ENCODE data around the gene SDCBP2.

GRCh38 chr20:1293641-1294379 is 35.1 kb downstream of the SDCBP2 start:
- TF ChIP-seq NPAS2 (CRISPR knock-in tag; IDR thresholded peaks at IDR 0.05; ENCODE audit: borderline replicate concordance) = no peak
- TF ChIP-seq POLR2A (IDR thresholded peaks at IDR 0.05; ENCODE audit: low read length) = no peak
- TF ChIP-seq EP300 (IDR thresholded peaks at IDR 0.05) = no peak
- TF ChIP-seq MYC (IDR thresholded peaks at IDR 0.05; ENCODE audit: borderline replicate concordance, low read length) = no peak
- TF ChIP-seq RFX5 (IDR thresholded peaks at IDR 0.05) = no peak
- TF ChIP-seq, protein P1, sequence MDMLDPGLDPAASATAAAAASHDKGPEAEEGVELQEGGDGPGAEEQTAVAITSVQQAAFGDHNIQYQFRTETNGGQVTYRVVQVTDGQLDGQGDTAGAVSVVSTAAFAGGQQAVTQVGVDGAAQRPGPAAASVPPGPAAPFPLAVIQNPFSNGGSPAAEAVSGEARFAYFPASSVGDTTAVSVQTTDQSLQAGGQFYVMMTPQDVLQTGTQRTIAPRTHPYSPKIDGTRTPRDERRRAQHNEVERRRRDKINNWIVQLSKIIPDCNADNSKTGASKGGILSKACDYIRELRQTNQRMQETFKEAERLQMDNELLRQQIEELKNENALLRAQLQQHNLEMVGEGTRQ (IDR thresholded peaks at IDR 0.05) = no peak
- TF ChIP-seq CTCF (IDR thresholded peaks at IDR 0.05) = no peak
- TF ChIP-seq BCL3 (IDR thresholded peaks at IDR 0.05) = no peak
- TF ChIP-seq FOSB (CRISPR knock-in tag; IDR thresholded peaks at IDR 0.05) = no peak
